SHP77 (cell line): Measurements from ENCODE around the gene RPA4.
"Not testable (repeated sequence)": the region's sequence is repeated elsewhere in the genome, so short reads cannot be mapped to it uniquely, and the experiment has no call there.

Source experiments
- DNase-seq, 2 experiments: peaks; one replicate each; lab custom pipeline; 2025; lab: John Stamatoyannopoulos, UW

Gene RPA4, protein sequence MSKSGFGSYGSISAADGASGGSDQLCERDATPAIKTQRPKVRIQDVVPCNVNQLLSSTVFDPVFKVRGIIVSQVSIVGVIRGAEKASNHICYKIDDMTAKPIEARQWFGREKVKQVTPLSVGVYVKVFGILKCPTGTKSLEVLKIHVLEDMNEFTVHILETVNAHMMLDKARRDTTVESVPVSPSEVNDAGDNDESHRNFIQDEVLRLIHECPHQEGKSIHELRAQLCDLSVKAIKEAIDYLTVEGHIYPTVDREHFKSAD

DNA sequence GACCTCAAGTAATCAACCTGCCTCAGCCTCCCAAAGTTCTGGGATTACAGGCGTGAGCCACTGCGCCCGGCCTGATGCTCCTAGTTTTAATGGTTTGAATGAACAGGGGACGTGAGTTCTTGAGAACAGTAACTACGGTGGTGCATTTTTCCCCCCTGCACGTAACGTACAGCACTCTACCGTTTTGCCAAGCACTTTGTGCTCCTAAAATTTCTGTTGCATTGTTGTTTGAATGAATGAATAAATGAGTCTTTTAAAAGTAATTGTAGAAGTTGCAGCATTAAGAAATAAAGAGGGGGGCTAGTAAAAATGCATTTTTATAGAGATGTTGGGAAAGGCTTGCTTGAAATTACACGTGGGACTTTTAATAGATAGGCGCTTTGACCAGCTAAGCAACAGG, at the start of gene RPA4:
TSS of gene RPA4 (plus strand) at position 301 of the 400 bp plus-strand sequence. CDS start 403 bp downstream, outside the sequence.
- DNase-seq = no peak

DNA sequence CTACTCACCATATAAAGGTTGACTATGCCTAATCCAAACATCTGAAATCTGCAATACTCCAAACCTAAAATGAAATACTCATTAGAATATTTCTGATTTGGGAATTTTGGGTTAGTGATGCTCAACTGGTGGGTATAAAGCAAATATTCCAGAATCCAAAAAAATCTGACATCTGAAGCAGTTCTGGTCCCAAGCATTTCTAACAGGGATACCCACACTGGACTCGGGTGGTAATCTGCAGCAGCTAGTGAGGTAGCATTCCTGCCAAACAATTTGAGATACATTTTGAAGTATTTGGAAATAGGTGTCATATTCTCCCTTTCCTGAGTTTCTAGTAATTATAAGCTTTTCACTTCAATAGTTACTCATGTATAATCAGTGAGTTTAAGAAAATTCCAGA, 49.6 kb upstream of the RPA4 start:
- DNase-seq = no peak

DNA sequence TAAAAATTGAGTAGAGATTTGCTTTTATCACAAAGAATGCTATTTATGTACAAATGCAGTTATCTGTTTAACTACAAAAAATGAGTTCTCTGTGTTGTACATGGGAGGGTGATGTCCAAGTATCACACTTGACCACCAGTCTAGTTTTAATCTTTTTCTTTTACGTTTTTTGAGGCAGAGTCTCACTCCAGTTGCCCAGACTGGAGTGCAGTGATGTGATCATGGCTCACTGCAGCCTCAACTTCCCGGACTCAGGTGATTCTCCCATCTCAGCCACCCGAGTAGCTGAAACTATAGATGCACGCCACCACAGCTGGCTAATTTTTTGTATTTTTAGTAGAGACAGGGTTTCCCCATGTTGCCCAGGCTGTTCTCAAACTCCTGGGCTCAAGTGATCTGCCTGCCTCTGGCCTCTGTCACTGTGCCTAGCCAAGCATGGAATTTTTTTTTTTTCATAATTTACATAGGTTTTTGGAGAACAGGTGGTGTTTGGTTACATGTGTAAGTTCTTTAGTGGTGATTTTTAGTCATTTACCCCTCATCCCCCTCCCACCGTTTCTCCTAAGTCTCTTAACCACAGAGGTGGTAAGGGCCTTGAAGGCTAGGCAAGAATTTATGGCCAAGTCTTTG, 47.9 kb upstream of the RPA4 start:
- DNase-seq = no peak

DNA sequence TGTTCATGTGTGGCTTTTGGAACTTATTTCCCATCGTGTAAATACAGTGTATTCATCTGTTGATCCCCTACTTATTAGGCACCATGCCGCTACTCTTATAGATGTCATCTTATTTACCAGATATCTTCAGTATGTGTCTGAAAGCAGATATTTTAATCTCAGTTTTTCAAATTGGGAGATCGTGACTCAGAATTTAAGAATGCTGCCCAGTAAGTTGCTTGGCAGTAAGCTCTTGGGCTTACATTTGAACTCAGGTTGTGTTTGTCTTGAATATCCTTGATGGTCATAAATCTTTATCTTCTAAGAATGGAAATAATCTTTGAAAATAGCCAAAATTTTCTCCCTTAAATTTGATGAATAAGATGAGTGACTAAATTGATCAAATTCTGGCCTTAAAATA, 45.9 kb upstream of the RPA4 start:
- no peak for DNase-seq

DNA sequence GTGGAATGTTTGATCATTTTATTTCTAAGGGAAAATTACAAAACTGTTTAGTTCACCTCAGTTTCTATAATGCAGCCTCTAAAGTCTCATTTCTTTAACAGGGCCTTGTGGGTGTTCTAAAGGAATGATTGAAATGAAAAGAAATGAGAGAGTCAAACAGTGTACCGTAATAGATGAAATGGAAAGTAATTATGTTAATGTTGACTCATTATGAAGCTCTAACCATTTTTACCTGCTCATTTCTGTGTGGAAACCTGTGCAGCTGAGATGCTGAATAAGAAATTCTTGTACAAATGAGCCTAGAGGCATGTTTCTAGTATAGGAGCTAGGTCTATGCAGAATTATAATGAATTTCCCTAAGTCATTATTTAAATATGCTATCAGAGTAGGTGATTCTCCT, 45.2 kb upstream of the RPA4 start:
- no peak for DNase-seq

DNA sequence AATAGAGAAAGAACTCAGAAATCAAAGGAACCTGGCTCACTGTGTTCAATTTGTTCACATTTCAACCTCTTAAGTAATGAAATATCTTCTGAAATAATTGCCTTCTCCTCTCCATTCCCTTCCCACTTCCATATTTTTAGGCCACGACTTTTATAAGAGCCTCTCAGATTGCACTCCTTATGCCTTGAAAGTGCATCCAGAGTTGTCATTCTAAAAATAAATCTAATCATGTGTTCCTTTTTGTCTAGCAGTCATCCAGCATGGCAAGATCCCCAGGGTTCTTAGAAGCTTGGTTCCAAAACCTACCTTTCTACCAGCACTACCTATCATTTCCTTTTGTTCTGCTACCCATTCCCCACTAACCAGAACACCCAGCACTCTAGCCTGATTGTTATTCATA, 42.4 kb upstream of the RPA4 start:
- no peak for DNase-seq

DNA sequence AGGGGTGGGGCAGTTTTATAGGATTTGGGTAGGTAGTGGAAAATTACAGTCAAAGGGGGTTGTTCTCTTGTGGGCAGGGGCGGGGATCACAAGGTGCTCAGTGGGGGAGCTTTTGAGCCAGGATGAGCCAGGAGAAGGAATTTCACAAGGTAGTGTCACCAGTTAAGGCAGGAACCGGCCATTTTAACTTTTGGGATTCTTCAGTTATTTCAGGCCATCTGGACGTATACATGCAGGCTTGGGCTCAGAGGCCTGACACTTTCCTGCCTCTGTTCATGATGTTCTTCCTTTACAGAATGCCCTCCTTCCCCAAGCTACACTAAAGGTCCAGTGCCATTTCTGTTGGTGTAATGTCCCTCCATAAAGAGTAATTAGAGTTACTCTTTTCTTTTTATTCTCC, 41.8 kb upstream of the RPA4 start:
- not testable (repeated sequence) for DNase-seq

DNA sequence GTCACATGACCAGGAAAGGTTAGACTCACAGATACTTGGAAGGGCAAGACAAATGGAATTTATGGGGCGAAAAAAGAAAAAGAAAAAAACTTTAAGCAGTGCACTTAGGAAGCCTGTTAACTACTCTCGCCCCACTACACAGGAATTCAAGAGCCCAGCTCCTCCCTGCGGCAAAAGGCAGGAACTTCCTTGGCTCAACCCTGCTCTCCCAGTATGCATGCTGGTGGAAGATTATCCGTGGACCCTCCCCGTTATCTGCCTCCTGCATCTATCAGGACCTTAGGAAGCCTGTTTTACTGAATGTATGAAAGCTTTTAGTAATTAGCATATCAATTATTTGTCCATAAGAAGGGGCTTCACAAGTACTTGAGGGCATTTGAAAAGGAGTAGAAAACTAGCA, 40.1 kb upstream of the RPA4 start:
- no peak for DNase-seq

DNA sequence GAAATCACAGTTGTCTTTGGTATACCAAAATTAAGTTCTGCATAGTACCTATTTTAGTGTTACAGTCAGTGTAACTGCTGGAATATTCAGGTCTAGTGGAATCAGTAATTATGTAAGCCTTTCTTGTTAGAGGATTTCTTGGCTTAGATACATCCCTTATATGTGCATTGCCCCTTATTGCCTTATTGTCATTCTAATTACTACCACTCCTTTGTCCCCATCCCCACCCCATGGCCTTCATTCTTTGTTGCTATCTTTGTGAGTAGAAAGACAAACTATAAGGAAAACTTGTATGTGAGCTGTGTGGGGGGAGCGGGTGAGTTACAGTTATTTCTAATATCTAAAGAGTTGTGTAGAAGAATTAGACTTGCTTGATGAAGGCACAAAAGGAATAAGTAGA, 36.9 kb upstream of the RPA4 start:
- no peak for DNase-seq

DNA sequence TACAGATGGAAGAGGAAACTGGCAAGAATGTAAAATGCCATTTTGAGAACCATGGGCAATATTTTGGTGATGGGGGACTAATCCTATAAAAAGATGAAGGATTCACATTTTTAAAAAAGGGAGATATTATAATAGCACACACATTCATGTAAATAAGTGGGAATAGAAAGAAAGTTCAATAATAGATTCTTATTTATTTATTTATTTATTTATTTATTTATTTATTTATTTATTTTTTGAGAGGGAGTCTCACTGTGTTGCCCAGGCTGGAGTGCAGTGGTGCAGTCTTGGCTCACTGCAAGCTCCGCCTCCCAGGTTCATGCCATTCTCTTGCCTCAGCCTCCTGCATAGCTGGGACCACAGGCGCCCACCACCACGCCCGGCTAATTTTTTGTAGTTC, 24.3 kb upstream of the RPA4 start:
- not testable (repeated sequence) for DNase-seq

DNA sequence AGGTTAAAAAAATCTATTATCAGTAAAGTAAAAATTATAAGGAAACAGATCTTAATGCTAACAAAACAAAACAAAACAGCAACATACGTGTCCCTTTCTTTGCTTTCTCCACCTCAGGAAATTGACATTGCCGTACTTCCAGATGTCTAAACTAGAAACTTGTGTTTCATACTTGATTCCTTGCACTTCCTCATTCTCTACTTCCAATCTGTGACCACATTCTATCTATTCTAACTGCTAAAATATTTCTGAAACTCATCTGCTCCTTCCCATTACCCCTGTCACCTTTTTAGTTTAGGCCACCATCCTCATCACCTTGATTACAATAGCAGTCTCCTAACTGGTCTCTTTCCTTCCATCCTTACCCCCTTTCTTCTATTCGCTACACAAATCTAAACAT, 22.5 kb upstream of the RPA4 start:
- no peak for DNase-seq

DNA sequence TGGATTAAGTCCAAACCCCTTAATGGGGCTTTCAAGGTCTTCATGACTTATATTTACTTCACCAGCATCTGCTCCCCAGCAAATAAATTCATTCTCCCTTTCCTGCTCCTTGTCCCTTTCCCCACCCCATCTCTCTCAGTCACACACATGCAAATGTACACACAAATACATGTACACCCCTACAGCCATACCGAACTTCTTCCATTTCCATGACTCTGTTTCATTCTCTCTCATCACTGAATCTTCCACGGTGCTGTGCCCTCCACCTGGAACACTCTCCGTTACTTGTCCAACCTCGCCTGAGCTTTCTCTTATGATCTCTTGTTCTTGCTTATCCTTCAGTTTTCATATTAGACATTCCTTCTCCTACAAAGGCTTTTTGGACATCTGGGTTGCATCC, 22.0 kb upstream of the RPA4 start:
- no peak for DNase-seq

DNA sequence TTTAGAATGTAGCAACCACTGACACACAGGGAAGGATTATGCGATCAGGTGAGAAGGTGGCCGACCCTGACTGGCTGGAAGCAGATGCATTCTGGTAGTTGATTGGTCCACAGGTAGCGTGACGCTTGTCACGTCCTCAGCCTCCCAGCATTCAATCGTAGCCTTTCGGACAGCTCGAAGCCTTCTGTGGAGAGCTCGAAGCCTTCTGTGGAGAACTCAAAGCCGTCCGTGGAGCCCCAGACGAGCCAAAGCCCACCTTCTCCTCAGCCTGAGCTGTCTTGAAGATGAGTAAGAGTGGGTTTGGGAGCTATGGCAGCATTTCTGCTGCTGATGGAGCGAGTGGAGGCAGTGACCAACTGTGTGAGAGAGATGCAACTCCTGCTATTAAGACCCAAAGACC, 319 bp downstream of the RPA4 start:
- DNase-seq = no peak

DNA sequence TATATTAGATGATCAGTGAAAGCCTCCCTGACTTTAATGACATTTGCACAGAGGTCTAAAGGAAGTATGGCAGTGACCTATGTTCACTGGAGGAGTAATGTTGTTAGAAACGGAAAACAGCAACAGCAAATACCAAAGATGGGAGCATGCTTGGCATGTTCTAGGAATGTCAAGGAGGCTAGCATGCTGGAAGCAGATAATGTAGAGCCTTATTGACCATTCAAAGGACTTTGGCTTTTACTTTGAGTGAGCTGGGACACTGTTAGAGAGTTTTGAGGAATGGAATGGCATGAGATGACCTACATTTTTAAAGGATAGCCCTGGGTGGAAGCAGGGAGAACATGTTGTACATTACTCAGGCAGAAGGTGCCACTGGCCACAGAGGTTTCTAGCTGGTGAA, 6.0 kb downstream of the RPA4 start:
- DNase-seq = no peak

DNA sequence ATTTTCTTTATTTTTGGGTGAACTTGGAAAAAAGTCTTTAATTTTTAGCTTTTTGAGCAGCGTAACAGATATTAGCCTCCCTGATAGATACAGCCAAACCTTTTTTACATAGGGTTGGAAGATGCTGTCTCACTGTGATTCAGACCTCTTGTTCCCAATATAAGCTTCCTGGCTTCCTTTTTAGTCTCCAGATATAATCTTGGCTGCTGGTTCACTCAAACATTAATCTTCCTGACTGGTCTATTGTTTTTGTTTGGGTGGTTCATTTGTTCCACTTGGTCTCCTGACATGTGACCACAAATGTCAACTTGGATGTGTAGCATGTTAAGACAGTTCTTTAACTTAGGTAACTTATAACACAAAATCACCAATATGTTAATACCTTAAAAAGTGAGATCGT, 23.0 kb downstream of the RPA4 start:
- no peak for DNase-seq

DNA sequence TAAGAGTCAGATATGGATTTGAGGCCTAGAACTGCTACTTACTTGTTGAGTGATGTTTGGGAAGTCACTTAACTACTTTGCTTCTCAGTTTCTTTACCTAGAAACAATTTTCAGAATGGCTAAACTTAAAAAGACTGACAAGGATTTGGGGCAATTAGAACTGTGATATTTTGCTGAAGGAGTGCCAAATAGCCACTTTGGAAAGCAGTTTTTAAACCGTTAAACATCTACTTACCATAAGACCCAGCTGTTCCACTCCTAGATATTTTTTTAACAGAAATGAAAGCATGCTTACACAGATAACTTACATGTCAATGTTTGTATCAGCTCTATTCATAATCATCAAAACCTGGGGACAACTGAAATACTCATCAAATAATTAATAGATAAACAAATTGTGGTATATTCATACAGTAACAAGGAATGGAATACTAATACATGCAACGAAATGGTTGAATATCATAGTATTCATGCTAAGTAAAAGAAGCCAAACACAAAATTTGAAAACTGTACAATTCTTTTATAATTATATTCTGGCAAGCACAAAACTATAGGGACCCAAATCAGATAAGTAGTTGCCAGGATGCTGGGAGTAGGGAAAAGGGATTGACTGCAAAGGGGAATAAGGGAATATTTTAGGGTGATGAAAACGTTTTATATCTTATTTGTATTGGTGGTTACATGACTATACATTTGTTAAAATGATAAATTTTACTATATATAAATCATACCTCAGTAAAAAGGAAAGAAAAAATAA, 24.0 kb downstream of the RPA4 start:
- no peak for DNase-seq

DNA sequence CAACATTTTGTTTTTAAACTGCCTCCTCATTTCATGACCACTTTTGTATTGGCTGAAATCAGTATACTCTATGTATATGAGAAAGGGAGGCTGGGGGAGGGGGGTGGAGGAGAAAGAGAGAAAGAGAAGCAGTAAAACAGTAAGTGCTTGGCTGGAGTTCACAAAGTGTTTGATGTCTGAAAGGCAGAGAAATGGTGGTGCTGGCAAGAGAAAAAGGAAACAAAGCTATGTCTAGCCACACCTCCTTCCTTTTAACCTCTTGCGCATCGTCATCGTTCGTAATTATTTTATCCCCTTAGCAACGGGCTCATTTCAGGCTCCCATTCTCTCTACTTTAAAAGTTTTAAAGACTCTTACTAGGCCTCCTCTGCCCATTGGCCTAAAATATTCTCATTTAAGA, 25.6 kb downstream of the RPA4 start:
- no peak for DNase-seq

DNA sequence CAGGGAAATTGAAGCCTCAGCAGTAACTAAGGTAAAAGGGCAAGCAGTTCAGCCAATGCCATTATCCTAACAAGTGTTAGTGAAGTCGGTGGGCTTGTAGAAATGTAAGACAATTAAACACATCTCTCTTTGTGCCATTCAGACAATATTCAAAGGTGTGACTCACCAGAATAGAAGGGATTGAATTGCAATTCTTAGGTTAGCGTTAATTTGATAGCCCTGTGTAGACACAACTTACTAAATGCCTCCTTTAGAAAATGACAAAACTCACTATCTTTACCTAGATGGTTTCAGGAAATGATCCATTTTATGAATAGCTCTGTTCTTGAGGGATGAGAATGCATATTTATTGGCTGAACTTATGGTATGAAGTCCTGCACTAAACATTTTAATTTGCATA, 35.2 kb downstream of the RPA4 start:
- no peak for DNase-seq

DNA sequence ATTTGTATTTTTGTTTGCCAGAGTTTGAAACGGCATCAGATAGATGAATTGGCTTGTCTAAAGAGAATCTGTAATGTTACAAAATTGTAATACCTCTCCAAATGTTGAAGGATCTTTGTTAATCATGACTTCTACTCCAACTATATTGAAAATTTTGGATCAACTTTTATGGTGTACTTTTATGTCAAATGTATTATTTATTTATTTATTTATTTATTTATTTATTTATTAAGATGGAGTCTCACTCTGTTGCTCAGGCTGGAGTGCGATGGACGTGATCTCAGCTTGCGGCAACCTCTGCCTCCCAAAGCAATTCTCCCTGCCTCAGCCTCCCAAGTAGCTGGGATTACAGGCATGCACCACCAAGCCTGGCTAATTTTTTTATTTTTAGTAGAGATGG, 36.0 kb downstream of the RPA4 start:
- DNase-seq = no peak

DNA sequence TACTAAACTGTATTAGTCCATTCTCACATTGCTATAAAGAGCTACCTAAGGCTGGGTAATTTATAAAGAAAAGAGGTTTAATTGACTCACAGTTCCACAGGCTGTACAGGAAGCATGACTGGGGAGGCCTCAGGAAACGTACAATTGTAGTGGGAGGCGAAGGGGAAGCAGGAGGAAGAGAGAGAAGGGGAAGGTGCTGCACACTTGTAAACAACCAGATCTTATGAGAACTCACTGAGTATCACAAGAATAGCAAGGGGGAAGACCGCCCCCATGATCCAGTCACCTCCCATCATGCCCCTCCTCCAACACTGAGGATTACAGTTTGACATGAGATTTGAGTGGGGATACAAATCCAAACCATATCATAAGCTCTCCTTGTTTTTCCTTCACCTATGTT, 40.9 kb downstream of the RPA4 start:
- DNase-seq = no peak

DNA sequence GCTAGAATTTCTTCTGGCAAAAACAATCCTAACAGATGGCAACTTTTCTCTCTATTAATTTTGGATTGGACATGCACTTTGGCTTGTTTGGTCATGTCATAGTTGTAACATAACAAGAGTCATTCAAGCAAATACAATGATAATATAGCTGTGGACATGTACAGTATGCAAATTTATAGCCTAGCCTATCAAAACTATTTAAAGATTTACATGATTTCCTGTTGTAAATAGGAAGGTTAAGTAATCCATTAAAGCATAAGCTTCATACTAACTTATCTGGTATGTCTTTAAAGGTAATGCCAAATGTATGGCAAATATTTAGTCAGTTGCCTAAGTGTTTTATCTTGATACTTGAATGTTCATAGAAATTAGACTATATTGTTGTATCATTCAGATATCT, 45.3 kb downstream of the RPA4 start:
- DNase-seq = no peak
